Activated CD4-positive, alpha-beta T cell treated with anti-CD3 and anti-CD28 coated beads for 24 hours (primary cell): Measurements from ENCODE around the gene CTDSP1.

Experiments used
- DNase-seq, 2 donors: peaks; one replicate each; pipeline ENCODE4 v3.0.0-alpha.2; 2020; ENCODE audit warnings: low read depth in 2 of 2

Gene CTDSP1

GRCh38 chr2:218400167-218400929 lies 680 bp downstream of the CTDSP1 start:
- DNase-seq: no peak

- no peak for DNase-seq
These were observed 1.5 kb downstream of the CTDSP1 start for GRCh38 chr2:218400930-218401881.

GRCh38 chr2:218401890-218402289 lies 2.2 kb downstream of the CTDSP1 start:
- DNase-seq: no peak

- DNase-seq: no peak
These were observed 2.8 kb downstream of the CTDSP1 start for GRCh38 chr2:218402491-218402901.

GRCh38 chr2:218402911-218403411 lies 3.3 kb downstream of the CTDSP1 start:
- no peak for DNase-seq

- no peak for DNase-seq
These were observed 4.1 kb downstream of the CTDSP1 start for GRCh38 chr2:218403810-218404209.

- DNase-seq: no peak
These were observed 4.8 kb downstream of the CTDSP1 start for GRCh38 chr2:218404351-218405085.

- DNase-seq: no peak
These were observed 5.5 kb downstream of the CTDSP1 start for GRCh38 chr2:218405086-218405745.

GRCh38 chr2:218405746-218406208 lies 6.1 kb downstream of the CTDSP1 start:
- DNase-seq: no peak

- DNase-seq: peak; percentile 87 to 97
These were observed 6.7 kb downstream of the CTDSP1 start for GRCh38 chr2:218406209-218406948.

GRCh38 chr2:218406949-218407618 lies 7.4 kb downstream of the CTDSP1 start:
- no peak for DNase-seq

- no peak for DNase-seq
These were observed 8.0 kb downstream of the CTDSP1 start for GRCh38 chr2:218407717-218408116.

GRCh38 chr2:218418321-218418716 lies 18.7 kb downstream of the CTDSP1 start:
- no peak for DNase-seq

- no peak for DNase-seq
These were observed 19.2 kb downstream of the CTDSP1 start, which contains the start of gene VIL1 for GRCh38 chr2:218418717-218419458. Gene VIL1 (plus strand): TSS chr2:218419123. CDS start chr2:218423779, 4,656 bp downstream.

- no peak for DNase-seq
These were observed 20.1 kb downstream of the CTDSP1 start for GRCh38 chr2:218419630-218420216.

- no peak for DNase-seq
These were observed 21.4 kb downstream of the CTDSP1 start for GRCh38 chr2:218421027-218421426.

- no peak for DNase-seq
These were observed 22.9 kb downstream of the CTDSP1 start for GRCh38 chr2:218422403-218423086.

- no peak for DNase-seq
These were observed 23.9 kb downstream of the CTDSP1 start for GRCh38 chr2:218423584-218423983.
